HEK293T (cell line): ENCODE data around the gene PF4V1.

Source experiments
- FOXM1 ChIP-seq: fragments of 450-650 bp; IDR thresholded peaks from 2 replicates; pipeline ENCODE4 v1.6.1; 2017; ENCODE audit warnings: mild to moderate bottlenecking, borderline replicate concordance
- LEF1 ChIP-seq: fragments of 450-650 bp; IDR thresholded peaks from 2 replicates; pipeline ENCODE4 v1.6.1; 2017; ENCODE audit warnings: mild to moderate bottlenecking, borderline replicate concordance

DNA sequence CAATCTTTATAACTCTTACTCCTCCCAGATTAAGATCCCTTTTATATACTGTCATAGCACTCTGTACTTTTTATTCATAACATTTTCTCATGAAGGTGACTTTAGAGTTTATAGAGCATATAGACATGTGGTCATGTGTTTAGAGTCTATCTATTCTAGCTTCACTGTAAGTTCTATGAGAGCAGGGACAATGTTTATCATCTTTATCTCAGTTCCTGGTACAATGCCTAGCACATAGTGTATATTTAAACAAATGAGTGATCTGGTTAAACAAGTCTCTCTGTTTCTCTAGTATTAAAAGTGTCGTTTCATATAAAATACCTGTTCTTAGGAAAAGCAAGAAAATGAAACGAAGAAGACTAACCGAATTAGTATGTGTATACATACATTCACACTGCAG is 13.4 kb upstream of the PF4V1 start:
- TF ChIP-seq LEF1: no peak
- TF ChIP-seq FOXM1: no peak
